Choroid plexus epithelial cell (primary cell): ENCODE data around the gene CCDC63.
"Not testable (repeated sequence)": the region's sequence is repeated elsewhere in the genome, so short reads cannot be mapped to it uniquely, and the experiment has no call there.

ENCODE experiments used
- DNase-seq: peaks from one replicate; pipeline ENCODE4 v3.0.0-alpha.2; 2010; ENCODE audit warnings: low read depth
- H3K4me3 ChIP-seq: 2 replicates; pipeline ENCODE4 v1.5.1; 2011; ENCODE audit warnings: low read depth, mild to moderate bottlenecking, control low read depth, low read length, moderate library complexity
- TF ChIP-seq, protein P1 (sequence below): conservative IDR thresholded peaks from 2 replicates; pipeline ENCODE4 v1.5.1; 2011; ENCODE audit warnings: low read depth, mild to moderate bottlenecking, control low read depth, inconsistent platforms, low read length, moderate library complexity

The CCDC63 gene

GRCh38 chr12:110940296-110940695, 93.5 kb downstream of the CCDC63 start:
- TF ChIP-seq, protein P1, sequence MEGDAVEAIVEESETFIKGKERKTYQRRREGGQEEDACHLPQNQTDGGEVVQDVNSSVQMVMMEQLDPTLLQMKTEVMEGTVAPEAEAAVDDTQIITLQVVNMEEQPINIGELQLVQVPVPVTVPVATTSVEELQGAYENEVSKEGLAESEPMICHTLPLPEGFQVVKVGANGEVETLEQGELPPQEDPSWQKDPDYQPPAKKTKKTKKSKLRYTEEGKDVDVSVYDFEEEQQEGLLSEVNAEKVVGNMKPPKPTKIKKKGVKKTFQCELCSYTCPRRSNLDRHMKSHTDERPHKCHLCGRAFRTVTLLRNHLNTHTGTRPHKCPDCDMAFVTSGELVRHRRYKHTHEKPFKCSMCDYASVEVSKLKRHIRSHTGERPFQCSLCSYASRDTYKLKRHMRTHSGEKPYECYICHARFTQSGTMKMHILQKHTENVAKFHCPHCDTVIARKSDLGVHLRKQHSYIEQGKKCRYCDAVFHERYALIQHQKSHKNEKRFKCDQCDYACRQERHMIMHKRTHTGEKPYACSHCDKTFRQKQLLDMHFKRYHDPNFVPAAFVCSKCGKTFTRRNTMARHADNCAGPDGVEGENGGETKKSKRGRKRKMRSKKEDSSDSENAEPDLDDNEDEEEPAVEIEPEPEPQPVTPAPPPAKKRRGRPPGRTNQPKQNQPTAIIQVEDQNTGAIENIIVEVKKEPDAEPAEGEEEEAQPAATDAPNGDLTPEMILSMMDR: no peak
- no peak overlapping the region for H3K4me3 ChIP-seq
- no peak for DNase-seq

- no peak overlapping the region for H3K4me3 ChIP-seq
- no peak for DNase-seq
- TF ChIP-seq, protein P1: no peak
These were observed 94.1 kb downstream of the CCDC63 start for GRCh38 chr12:110940933-110941332.

GRCh38 chr12:110941391-110941790, 94.6 kb downstream of the CCDC63 start:
- TF ChIP-seq, protein P1: no peak
- no peak overlapping the region for H3K4me3 ChIP-seq
- no peak for DNase-seq

- no peak overlapping the region for H3K4me3 ChIP-seq
- TF ChIP-seq, protein P1: no peak
- no peak for DNase-seq
These were observed 96.6 kb downstream of the CCDC63 start for GRCh38 chr12:110943373-110943772.

DNA sequence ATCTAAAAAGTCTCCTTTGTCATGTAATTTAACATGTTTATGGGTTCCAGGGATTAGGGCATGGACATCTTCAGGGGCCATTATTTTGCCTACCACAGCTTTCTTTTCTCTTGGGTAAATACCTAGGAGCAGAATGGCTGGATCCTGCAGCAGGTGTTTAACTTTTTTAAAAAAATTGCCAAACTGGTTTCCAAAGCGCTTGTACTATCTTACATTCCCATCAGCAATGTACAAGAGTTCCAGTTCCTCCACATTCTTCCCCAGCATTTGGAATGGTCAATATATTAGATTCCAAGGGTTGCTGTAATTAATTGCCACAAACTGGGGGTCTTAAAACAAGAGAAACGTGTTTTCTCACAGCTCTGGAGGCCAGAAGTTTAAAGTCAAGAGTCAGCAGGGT, 101.3 kb downstream of the CCDC63 start:
- TF ChIP-seq, protein P1: no peak
- no peak for DNase-seq
- no peak overlapping the region for H3K4me3 ChIP-seq

DNA sequence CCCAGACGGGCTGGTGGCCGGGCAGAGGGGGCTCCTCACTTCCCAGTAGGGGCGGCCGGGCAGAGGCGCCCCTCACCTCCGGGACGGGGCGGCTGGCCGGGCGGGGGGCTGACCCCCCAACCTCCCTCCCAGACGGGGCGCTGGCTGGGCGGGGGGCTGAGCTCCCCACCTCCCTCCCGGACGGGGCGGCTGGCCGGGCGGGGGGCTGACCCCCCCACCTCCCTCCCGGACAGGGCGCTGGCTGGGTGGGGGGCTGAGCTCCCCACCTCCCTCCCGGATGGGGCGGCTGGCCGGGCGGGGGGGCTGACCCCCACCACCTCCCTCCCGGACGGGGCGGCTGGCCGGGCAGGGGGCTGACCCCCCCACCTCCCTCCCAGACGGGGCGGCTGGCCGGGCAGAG, 103.7 kb downstream of the CCDC63 start:
- not testable (repeated sequence) for H3K4me3 ChIP-seq, DNase-seq

GRCh38 chr12:110950867-110951266, 104.1 kb downstream of the CCDC63 start:
- not testable (repeated sequence) for DNase-seq, H3K4me3 ChIP-seq
